ENCODE measurements around the gene FHIT.

FHIT gene

DNA sequence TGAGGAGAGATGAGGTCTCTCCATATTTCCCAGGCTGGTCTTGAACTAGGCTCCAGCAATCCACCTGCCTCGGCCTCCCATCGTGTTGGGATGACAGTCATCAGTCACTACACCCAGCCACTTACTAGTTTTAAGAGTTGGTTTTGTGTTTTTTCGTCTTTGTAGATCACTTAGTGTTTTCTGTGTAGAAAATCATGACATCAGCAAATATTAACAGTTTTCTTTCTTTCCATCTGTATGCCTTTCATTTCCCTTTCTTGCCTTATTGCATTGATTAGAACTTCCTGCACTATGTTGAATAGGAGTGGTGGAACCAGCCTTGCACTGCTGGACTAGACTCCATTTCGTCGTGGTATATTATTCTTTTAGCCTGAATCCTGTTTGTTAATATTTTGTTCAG lies 415.5 kb downstream of the FHIT start:
- no peak for DNase-seq (ENCODE audit: low read depth)

DNA sequence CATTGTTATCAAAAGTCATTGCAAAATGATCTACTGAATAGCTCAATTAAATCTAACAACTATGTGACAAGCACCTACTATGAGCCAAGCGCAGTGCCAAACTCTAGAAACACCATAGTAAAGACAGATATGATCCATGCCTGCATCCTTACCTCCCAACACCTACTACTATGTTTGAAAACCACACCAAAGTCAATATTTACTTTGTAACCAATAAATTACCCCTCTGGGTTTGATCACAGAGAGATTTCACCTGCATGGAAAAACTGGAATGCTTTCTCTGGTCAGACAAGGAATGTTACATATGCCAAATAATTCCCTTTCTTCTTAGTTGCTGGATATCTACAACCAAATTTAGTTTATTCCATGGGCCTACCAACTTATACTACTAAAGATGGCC lies 422.2 kb downstream of the FHIT start:
- DNase-seq (ENCODE audit: low read depth), result no peak

DNA sequence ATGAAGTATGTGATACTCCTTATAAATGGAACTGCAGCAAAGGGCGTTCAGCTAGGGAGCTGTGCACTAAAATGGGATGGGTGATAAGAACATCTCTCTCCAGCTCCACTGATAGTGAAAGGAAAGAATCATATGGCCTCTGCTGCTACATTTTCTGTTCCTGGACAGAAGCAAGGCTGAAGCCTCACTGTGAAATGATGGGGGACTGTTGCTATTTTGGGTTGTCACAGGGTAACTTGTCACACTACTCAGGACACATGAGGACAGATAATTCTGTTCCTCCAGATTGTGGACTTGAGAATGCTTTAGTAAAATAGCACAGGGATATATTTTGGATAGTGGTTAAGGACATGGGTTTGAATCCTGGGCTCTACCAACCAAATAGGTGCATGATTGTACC lies 423.6 kb downstream of the FHIT start:
- DNase-seq (ENCODE audit: low read depth), result no peak

DNA sequence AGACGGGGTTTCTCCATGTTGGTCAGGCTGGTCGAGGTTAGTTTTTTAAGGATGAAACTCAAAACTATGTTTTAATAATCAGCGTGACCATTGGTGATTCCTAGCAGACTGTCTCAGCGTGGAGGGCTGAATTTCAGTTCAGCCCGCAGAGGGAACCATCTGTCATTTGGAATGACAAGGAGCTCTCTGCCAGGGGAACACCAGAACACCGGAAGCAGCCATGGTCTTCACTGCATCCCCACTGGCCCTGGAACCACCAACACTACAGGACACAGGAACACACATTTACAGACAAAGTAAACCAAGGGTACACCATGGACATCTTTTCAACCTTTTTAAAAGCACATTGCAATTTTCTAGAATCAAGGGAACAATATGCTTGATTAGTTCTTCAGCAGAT lies 424.7 kb downstream of the FHIT start:
- no peak for DNase-seq (ENCODE audit: low read depth)

DNA sequence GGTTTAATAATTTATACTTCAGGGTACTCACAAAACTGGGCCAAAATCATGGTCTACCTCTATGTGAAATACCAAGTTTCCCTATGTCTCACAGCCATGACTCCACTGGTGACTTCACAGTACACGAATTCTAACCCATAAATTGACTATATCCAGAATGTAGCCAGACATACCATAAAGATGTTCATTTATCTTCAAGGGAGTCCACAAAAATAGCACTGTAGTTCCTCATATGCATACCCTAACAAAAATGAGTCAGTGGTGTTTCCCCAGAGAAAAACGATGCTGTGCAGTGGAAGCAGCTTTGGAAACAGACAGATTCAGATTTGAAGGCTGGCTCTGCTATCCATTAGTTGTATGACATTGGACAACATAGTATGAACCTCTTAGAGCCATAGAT lies 438.8 kb downstream of the FHIT start:
- DNase-seq (ENCODE audit: low read depth), result no peak

DNA sequence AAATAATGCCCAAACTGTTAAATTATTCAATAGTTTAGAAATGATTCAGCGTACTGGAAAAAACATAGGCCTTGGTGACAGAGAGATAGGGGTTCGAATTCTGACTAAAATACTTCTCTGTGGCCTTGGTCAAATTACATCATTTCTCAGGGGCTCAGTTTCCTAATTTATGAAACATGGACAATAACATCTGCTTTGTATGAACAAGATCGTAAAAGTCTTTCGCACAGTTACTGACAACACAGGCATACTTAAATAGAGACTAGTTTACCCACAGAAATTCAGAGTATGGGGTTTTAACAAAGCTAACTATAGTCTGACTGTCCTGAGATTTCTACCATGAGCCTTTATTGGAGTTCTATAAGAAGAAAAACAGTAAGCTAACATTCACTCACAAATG lies 440.4 kb downstream of the FHIT start:
- no peak for DNase-seq (ENCODE audit: low read depth)

DNA sequence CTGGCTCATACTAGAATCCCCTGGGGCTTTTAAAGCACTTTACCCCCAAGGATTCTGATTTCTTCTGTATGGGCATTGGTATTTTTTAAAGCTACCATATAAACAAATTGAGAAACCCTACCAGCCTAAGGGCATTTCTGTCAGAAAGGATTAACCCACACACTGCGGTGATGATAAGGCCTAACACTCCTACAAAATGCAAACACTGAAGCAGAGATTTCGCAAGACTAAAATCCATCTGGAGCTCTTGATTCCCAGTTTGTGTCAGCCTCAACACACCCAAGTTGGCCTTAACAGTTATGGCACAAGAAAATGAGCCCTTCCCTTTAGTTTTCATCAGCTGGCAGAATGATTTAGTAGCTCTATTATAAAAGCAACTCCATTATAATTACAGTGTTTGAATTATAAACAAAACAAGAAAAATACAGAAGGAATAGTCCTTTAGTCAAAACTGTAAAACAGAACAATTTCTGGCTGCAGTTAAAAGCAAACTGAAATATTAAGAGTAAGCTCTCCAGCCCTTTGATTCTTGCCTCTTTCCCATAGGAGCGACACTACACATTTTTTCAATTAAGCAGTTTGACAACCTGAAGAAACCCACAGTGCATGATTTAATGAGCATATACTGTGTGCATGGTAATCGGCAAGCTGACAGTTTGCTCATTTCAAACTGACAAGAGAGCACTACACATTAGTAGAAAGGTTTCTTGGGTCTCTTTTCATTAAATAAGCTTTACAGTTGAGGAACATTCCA lies 441.2 kb downstream of the FHIT start:
- no peak for DNase-seq (ENCODE audit: low read depth)

DNA sequence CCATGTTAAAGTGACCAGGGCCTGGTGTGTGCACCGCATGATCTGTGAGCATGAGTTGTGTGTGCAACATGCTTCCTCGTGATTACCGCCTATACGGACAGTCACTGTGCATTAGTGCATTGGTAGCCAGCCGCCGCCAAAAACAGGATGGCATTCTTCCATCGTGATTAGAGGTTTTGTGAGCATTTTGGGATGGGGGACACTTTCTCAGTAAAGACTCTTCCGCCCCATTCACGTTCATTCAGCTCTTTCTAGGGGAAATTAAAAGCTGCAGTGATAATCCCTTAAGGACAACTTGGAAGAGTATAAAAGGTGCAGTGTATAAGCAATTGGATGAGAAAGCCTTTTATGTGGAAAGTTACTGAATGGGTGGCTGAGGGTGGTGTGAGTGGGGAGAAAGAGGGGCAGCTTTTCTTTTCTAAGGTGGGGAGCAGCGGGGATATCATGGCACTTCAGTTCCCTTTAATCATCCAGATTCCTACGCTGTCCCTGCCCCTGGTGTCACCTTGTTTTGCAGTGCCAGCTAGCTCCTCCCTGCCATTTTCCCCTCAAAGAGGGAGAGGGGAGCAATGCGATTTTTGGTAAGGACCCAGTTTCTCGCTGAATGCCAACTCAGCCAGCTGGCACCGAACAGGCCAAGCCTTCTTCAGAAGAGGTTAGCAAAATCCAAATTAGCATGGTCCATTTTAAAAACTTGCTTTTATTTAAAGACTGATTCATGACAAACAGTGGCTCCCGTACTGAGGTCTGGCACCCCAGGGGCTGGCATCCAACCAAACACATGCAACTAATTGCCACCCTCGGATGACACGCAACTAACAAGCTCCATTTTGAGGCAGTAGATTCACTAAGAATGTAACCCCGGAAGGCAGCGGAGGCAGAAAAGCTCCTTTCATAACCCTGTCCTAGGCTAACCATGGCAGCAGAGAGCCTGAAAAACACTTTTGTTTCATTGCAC lies 447.8 kb downstream of the FHIT start:
- DNase-seq (ENCODE audit: low read depth), result no peak

DNA sequence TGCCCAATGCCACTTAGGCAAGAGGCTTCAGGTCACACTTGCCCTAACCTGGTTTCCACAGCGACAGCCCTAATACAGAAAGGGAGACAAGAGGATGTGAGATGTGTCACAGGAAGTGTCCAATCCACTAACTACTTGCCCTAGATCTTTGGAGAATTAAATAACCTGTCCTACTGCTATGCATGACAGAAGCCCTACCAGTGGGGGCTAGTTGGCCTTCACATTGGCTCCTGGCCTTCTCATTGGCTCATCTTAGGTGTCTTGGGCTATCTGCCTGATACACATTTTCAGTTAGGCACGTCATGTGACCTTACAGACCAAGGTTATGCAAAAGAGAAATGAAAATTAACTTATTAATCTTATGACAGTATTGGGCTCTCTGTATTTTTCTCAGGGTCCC lies 449.9 kb downstream of the FHIT start:
- no peak for DNase-seq (ENCODE audit: low read depth)

DNA sequence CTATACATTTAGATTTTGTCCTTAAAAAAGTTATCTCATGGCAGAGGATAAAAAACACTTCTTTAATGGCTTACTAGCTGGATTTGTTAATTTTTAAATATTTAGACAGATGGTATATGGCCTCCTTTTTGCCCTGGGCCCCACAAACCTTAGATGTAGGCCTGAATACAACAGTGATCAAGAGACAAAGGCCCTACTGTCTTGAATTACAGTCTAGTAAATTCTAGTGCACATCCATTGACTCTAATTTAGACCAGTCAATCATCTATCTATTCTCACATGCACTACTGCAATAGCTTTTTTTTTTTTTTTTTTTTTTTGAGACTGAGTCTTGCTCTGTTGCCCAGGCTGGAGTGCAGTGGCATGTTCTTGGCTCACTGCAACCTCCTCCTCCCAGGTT lies 452.8 kb downstream of the FHIT start:
- DNase-seq (ENCODE audit: low read depth), result no peak

DNA sequence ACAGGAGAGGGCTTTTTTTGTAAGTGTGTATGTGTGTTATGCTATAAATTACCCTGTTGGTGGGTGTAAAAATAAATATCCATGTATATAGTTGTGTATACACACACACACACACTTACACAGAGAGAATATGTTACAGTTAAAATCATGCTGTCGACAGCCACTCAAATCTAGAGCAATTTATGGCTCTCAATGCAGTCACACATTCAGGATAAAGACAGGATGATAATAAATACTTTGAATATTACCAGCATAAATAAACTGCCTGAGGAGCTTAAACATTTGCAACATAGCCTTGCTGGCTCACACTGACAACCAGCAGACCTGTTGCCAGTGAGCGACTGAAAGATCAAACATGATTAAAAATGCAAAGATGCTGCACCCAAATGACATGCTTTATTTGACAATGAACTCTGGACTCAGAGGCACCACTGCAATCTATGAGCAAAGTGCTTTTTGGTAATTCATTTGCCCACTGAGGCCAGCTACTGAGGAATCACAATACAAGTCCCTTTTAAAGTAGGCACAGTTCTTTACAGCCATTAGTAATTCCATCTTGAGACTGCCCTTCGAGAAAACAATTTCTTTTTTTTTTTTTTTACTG lies 458.9 kb downstream of the FHIT start:
- DNase-seq (ENCODE audit: low read depth), result no peak

DNA sequence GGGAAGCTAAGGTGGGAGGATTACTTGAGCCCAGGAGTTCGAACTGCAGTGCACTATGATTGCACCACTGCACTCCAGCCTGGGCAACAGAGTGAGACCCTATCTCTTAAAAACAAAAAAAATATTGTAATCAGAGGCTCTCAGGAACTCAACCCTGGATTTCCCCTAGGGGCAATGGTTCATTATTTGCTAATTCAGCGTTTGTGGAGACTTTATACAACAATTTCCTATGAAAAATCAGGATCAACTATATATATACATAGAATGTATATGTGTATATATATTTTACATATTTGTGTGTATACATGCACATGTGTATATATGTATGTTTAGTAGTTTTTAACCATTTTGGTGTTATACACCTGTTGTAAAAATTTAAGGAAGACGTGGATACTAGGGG lies 463.1 kb downstream of the FHIT start:
- DNase-seq (ENCODE audit: low read depth), result no peak

DNA sequence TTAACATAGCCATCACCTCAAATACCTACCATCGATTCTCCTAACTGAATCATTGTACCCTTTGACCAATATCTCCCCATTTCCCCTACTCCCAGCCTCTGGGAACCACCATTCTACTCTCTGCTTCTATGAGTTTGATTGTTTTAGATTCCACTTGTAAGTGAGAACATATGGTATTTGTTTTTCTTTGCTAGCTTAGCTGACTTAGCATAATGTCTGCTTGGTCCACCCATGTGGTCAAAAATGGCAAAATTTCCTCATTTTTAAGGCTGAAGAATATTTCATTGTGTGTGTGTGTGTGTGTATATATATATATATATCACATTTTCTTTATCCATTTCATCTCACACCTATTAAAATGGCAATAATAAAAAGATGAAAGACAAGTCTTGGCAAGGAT lies 469.3 kb downstream of the FHIT start:
- no peak for DNase-seq (ENCODE audit: low read depth)

DNA sequence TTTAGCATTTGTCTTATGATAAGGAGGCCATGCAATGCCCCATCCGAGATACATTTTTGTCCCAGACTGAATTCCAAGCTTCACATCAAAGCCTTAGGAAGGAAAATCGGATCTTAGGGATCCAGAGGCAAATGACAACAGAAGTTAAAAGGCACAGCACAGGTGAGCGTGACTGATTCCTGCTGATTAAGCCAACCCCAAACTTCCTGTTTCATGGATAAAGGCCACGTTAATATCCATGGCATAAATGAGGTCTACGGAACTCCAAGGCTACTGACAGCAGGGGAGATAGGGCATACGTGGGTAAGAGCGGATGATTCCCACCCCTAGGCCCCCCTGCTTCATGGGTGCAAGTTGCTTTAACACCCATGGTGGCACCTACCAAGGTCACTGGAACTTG lies 471.6 kb downstream of the FHIT start:
- DNase-seq (ENCODE audit: low read depth), result no peak

DNA sequence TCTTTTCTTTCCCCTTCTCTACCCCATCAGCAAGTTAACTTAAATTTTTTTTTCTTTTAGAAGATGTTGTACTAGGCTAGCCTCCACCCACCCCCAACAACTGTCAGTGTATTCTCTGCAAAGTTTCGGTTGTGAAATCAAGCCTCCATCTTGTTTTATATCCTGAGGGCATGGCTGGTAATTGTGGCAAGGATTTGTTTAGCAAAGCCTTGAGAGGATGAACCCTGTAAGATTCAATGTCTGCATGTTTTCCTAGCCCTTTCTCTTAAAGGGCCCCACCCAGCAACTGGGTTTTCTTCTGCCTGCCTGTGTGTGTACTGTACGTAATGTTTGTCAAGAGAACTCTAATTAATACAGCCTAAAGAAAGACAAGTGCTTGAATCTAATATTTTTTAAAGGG lies 475.3 kb downstream of the FHIT start:
- no peak for DNase-seq (ENCODE audit: low read depth)

DNA sequence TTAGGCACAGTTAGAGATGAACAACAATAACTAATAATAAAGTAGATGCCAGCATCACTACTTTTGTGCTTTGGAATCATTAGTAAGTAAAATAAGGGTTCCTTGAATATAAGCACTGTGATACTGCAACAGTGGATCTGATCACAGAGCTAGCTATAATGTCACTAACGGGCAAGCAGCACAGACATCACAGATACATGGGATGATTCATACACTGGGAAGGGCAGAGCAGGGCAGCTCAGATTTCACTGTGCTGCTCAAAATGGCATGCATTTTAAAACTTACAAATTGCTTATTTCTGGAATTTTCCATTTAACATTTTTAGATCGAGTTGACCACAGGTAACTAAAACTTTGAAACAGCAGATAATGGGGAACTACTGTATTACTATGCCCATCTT lies 476.6 kb downstream of the FHIT start:
- DNase-seq (ENCODE audit: low read depth), result no peak

DNA sequence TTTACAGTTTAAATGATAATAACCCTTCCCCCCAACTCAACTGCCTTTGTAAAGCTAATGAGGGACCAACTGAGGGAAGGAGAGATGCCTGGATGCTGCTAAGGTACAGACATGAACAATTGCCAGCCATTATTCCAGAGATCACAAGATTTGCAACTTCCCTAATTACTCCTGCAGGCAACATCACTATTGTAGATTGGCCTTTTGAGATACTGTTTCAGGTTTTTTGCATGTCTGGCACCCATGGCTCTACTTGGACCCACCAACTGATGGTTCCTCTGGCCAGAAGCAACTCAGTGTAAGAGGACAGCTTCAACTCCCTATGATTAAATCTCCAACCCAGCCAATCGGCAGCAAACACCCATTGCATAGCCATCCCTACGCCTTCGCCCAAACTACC lies 478.7 kb downstream of the FHIT start:
- DNase-seq (ENCODE audit: low read depth), result no peak

DNA sequence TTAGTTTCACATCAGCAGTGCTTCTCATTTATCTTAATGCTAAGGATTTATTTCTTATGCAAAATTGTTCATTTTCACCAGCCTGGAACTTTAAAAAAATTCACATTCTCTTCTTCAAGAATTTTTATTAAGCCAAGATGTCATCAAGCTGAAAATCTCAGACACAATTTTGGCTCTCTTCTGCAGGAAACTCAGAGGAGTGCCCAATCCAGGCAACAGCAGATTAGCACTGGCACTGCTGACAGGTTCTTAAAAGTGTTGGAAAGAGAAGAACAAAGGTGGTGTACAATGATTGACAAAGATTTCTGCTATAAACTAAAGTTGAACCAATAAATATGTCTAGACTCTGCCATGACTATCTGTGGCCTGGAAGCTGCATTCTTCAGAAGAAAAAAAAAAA lies 479.5 kb downstream of the FHIT start:
- no peak for DNase-seq (ENCODE audit: low read depth)

DNA sequence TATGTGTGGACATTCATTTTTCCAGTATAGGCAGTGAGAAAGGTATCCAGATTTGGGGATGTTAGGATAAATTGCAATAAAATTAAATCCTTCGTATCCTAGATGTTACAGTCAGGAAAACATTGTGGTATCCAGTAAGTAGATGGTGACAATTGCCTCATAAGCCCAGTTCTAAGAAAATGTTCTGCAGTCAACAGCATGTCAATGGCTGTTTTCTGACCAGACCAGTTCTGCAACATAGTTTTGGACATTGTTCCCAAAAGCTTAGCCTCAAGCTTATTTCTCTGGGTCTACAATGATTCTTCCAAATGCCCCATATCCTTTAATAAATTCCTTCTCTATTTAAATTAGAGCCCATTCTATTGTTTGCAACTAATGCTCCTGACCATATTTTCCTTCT lies 480.7 kb downstream of the FHIT start:
- DNase-seq (ENCODE audit: low read depth), result no peak

DNA sequence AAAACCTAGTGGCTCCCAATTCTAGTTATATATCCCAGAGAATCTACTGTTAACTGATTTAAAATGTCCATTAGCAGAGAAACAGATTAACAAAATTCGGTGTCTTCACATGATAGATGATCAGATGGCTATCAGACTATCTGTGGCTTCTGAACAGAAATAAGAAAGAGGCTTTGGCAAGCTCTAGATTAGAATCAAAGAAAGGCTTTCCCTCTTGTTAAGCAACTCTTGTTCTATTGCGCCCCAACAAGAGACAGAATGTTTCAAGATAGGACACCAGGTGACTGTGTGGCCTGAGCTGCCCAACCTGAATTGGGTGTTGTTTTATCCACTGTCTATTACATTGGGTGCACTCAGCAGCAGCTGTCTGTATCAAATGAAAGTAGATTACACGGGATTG lies 483.7 kb downstream of the FHIT start:
- no peak for DNase-seq (ENCODE audit: low read depth)

DNA sequence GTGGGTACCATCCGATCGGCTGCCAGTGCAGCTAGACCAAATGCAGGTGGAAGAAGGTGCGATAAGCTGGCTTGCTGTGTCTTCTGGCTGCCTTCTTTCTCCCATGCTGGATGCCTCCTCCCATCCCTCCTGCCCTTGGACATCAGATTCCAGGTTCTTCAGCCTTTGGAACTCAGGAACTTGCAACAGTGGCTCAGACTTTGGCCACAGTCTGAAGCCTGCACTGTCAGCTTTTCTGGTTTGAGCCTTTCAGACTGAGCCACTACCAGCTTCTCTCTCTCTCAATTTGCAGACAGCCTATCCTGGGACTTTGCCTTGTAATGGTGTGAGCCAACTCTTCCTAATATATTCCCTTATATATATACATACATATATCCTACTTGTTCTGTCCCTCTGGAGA lies 485.5 kb downstream of the FHIT start:
- no peak for DNase-seq (ENCODE audit: low read depth)

DNA sequence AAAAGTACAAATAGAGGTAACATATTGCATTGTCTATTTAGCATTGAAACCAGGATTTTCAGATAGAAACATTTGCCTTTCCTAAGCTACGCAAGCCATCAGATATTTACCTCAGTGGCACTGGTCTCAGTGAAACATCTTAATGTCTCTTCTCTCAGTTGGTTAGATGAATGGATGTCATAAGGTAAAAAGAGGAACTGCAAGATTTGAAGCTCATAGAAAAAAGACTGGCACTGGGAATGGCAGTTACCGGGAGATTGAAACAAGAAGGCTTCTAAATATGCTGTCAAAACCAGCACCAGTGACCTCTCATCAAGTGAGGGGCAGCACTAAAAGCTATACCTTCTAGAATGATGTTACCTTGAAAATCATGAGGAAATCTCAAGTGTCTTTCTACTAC lies 486.4 kb downstream of the FHIT start:
- DNase-seq (ENCODE audit: low read depth), result no peak

DNA sequence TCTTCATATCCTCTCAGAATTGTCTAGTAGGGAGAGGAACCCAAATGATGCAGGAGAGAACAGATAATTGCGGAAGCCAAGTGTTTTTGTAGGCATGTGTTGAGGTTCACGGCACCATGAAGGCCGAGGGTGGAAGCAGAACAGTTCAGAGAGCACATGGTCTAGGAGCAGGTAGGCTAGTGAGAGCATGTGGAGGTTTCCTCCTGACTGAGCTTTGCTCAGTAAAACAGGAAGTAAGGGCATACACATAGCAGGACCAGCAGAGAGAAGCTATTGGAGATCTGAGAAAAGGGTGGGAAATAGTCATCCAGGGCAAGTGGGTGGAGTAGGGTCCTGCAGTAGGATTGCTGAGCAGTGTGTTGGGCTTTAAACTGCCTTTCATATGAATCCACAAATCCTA lies 491.1 kb downstream of the FHIT start:
- no peak for DNase-seq (ENCODE audit: low read depth)

All from activated T-helper 9 cell treated with anti-CD3 and anti-CD28 coated beads, Interleukin-2, amount 50 U/mL, for 16 hours (primary cell).